HepG2 (cell line): ENCODE measurements around the gene TTLL12.

Source experiments
- CTCF ChIP-seq: sonication (generic); formaldehyde crosslinking; IDR thresholded peaks from 2 replicates; pipeline ENCODE4 v1.5.0; 2020; ENCODE audit warnings: mild to moderate bottlenecking, missing genetic modification reagents, moderate library complexity
- NFYB ChIP-seq: sonication (generic); formaldehyde crosslinking; IDR thresholded peaks from 2 replicates; pipeline ENCODE4 v1.4.0; 2020; ENCODE audit warnings: missing genetic modification reagents
- NR1H2 ChIP-seq: sonication (generic); formaldehyde crosslinking; IDR thresholded peaks from 2 replicates; pipeline ENCODE4 v1.8.1; 2022; ENCODE audit warnings: low read depth, missing genetic modification reagents, borderline replicate concordance
- PAF1 ChIP-seq: IDR thresholded peaks from 2 replicates; pipeline ENCODE4 v1.6.1; 2016; ENCODE audit warnings: missing genetic modification reagents, missing compliant biosample characterization
- TF ChIP-seq, protein P1 (sequence below): sonication (generic); formaldehyde crosslinking; IDR thresholded peaks from 2 replicates; pipeline ENCODE4 v1.4.0; 2020; ENCODE audit warnings: missing genetic modification reagents, mild to moderate bottlenecking, borderline replicate concordance

DNA sequence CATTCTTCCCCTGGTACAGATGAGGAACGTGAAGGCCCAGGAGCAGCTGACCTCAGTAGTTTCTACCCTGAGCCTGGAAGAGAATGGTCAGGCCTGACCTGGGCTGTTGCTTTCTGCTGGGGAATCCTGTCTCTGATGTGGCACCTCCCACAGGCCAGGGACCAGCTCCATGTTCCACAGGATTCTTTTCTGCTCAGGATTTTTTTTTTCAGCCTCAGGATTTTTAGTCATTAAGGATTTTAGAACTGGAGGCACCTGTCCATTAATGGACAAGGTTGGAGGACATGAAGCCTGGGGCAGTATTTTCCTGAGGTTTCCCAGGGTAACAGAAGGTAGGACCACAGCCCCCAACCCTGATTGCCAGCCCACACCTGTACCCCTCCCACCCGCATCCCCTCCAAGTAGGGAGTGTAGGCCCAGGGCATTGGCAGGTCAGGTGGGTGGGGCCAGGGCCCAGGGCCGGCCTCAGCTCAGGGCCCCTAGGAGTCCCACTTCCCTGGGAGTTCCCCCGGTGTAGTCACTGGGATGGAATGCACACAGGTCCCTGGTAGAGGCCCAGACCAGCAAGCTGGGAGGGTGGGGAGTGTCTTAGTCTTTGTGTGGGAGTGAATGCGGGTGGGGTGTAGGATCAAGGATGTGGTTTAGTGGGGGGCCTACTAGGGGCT lies 60.3 kb downstream of the TTLL12 start:
- TF ChIP-seq NFYB (CRISPR knock-in tag) (no peak), NR1H2 (CRISPR knock-in tag) (no peak), CTCF (CRISPR knock-in tag) (no peak), PAF1 (no peak)
- TF ChIP-seq, protein P1, sequence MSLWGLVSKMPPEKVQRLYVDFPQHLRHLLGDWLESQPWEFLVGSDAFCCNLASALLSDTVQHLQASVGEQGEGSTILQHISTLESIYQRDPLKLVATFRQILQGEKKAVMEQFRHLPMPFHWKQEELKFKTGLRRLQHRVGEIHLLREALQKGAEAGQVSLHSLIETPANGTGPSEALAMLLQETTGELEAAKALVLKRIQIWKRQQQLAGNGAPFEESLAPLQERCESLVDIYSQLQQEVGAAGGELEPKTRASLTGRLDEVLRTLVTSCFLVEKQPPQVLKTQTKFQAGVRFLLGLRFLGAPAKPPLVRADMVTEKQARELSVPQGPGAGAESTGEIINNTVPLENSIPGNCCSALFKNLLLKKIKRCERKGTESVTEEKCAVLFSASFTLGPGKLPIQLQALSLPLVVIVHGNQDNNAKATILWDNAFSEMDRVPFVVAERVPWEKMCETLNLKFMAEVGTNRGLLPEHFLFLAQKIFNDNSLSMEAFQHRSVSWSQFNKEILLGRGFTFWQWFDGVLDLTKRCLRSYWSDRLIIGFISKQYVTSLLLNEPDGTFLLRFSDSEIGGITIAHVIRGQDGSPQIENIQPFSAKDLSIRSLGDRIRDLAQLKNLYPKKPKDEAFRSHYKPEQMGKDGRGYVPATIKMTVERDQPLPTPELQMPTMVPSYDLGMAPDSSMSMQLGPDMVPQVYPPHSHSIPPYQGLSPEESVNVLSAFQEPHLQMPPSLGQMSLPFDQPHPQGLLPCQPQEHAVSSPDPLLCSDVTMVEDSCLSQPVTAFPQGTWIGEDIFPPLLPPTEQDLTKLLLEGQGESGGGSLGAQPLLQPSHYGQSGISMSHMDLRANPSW = no peak
